Activated CD4-positive, alpha-beta T cell treated with anti-CD3 and anti-CD28 coated beads, Interleukin-2, Interleukin-6, amounts not matched to agents 100 ng/mL and 50 ng/mL, durations not matched to agents 16 hours and 8 hours (primary cell): ENCODE measurements around the gene GPER1.
"Not testable (repeated sequence)": the region's sequence is repeated elsewhere in the genome, so short reads cannot be mapped to it uniquely, and the experiment has no call there.

ENCODE experiments used
- DNase-seq: peaks from one replicate; pipeline ENCODE4 v3.0.0-alpha.2; 2020

The GPER1 gene

GRCh38 chr7:1087952-1088920, at the start of gene GPER1:
GPER1 (plus strand) TSS chr7:1088113; CDS start chr7:1091729, 3,616 bp downstream.
- no peak for DNase-seq

- DNase-seq, result not testable (repeated sequence)
Observed at GRCh38 chr7:1040233-1040632, 47.7 kb upstream of the GPER1 start.

- no peak for DNase-seq
Observed at GRCh38 chr7:1040790-1041189, 47.1 kb upstream of the GPER1 start.

GRCh38 chr7:1041551-1042491, 46.1 kb upstream of the GPER1 start:
- DNase-seq, result no peak

- DNase-seq, result no peak
Observed at GRCh38 chr7:1042492-1042833, 45.5 kb upstream of the GPER1 start.

GRCh38 chr7:1043552-1044188, 44.2 kb upstream of the GPER1 start:
- DNase-seq, result no peak

GRCh38 chr7:1044189-1045068, 43.5 kb upstream of the GPER1 start, which contains the start of gene GPR146:
GPR146 (plus strand) TSS chr7:1044546; CDS start chr7:1057516, 12,970 bp downstream.
- DNase-seq, result peak; percentile 96

- DNase-seq, result no peak
Observed at GRCh38 chr7:1045069-1046063, 42.5 kb upstream of the GPER1 start.

GRCh38 chr7:1046722-1047679, 40.9 kb upstream of the GPER1 start:
- peak; percentile 23 for DNase-seq

GRCh38 chr7:1049006-1049741, 38.7 kb upstream of the GPER1 start:
- DNase-seq, result no peak

- DNase-seq, result no peak
Observed at GRCh38 chr7:1049801-1050200, 38.1 kb upstream of the GPER1 start.

GRCh38 chr7:1050254-1050906, 37.5 kb upstream of the GPER1 start:
- no peak for DNase-seq

- DNase-seq, result no peak
Observed at GRCh38 chr7:1050956-1051690, 36.8 kb upstream of the GPER1 start.

- DNase-seq, result no peak
Observed at GRCh38 chr7:1052031-1052818, 35.7 kb upstream of the GPER1 start.

- DNase-seq, result no peak
Observed at GRCh38 chr7:1053002-1053411, 34.9 kb upstream of the GPER1 start.

- DNase-seq, result no peak
Observed at GRCh38 chr7:1053816-1054370, 34.0 kb upstream of the GPER1 start.
